Measurements from ENCODE around the gene CDON.

DNA sequence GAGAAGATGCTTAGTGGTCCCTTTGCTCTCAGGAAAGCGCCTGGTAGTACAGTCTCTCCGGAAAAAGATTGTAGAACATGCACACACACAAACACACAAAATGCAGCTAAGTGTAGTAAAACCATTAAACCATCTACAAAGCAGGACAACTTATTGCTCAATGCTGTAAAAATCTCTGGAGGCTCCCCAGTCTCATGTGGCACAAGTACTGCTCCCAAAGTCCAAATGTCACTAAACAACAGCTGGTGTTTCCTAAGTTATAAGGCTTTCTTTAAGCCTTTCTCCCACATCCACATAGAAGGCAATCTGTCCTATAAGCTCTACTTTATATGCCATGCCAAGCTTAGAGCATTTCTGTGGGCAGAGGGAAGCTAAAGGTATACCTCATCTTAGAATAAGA is 32.9 kb downstream of the CDON start:
- TF ChIP-seq GATA2 (IDR thresholded peaks at IDR 0.05; ENCODE audit: low read depth, low read length), result no peak
- TF ChIP-seq GATA3 (IDR thresholded peaks at IDR 0.05; ENCODE audit: low read depth, low read length), result no peak
